ENCODE results near the gene PTTG1IP. TPM values are rescaled to one million over a fixed set of nuclear protein-coding genes. Genes with fewer than 3 reads are reported as not detected.

The PTTG1IP gene
- polyA plus RNA-seq, 1 donor (not counting 4 experiments of a cell fraction or from before 2014, with no cell fraction given): 132 TPM

GRCh38 chr21:44904141-44904923 lies 30.8 kb upstream of the PTTG1IP start:
- dilution Hi-C loops (cut with MboI; ENCODE audit: extremely low pct_ligation_motif_present, low sequenced_read_pairs): no loop called here
- H3K9me1 ChIP-seq (ENCODE audit: control insufficient read depth, extremely low read depth, insufficient read depth, low read length): no peaks in the 10 kb centered on the region
- H3K27me3 ChIP-seq (ENCODE audit: control insufficient read depth, extremely low read depth, insufficient read depth, low read length): peaks cover 44% of the 10 kb centered on the region
- no peak overlapping the region for H3K9ac ChIP-seq (ENCODE audit: control insufficient read depth, extremely low read depth, insufficient read depth, low read length)
- FAIRE-seq: no peak
- no peak overlapping the region for H3K4me2 ChIP-seq (ENCODE audit: control insufficient read depth, extremely low read depth, insufficient read depth, low read depth, low read length)
- TF ChIP-seq CTCF (optimal IDR thresholded peaks at IDR 0.05 in 1 of 3, IDR thresholded peaks at IDR 0.05 in 1 of 3, conservative IDR thresholded peaks at IDR 0.05 in 1 of 3; ENCODE audit: extremely low read depth in 1 of 3, insufficient read depth in 2 of 3, low read length in 3 of 3) (no peak), EZH2 (IDR thresholded peaks at IDR 0.05; ENCODE audit: low read length) (no peak)
- no peaks in the 10 kb centered on the region for H3K79me2 ChIP-seq (ENCODE audit: control insufficient read depth, insufficient read depth, low read length)
- no peaks in the 10 kb centered on the region for H3K36me3 ChIP-seq (ENCODE audit: control insufficient read depth in 2 of 2, extremely low read depth in 1 of 2, insufficient read depth in 2 of 2, low read length in 2 of 2)
- no peak overlapping the region for H2AFZ ChIP-seq (ENCODE audit: control insufficient read depth, low read length)
- H3K9me3 ChIP-seq (ENCODE audit: control insufficient read depth, low read depth, low read length): no peaks in the 10 kb centered on the region
- H3K4me3 ChIP-seq (ENCODE audit: control insufficient read depth in 2 of 3, extremely low read depth in 1 of 3, insufficient read depth in 2 of 3, low read depth in 1 of 3, low read length in 3 of 3): no peak overlapping the region
- DNase-seq (ENCODE audit: low read depth, low spot score): no peak
- H3K27ac ChIP-seq (ENCODE audit: control insufficient read depth, insufficient read depth, low read length): no peak overlapping the region
- H4K20me1 ChIP-seq (ENCODE audit: control insufficient read depth, extremely low read depth, insufficient read depth, low read length): no peaks in the 10 kb centered on the region
- H3K4me1 ChIP-seq (ENCODE audit: control insufficient read depth, extremely low read depth, insufficient read depth, low read length): no peaks in the 10 kb centered on the region

- Histone ChIP-seq H3K27ac (ENCODE audit: control insufficient read depth, insufficient read depth, low read length) (no peak overlapping the region), H2AFZ (ENCODE audit: control insufficient read depth, low read length) (no peak overlapping the region), H3K9ac (ENCODE audit: control insufficient read depth, extremely low read depth, insufficient read depth, low read length) (no peak overlapping the region), H3K9me3 (ENCODE audit: control insufficient read depth, low read depth, low read length) (no peaks in the 10 kb centered on the region), H3K4me3 (ENCODE audit: control insufficient read depth in 2 of 3, extremely low read depth in 1 of 3, insufficient read depth in 2 of 3, low read depth in 1 of 3, low read length in 3 of 3) (no peak overlapping the region), H3K27me3 (ENCODE audit: control insufficient read depth, extremely low read depth, insufficient read depth, low read length) (peaks cover 44% of the 10 kb centered on the region), H3K4me2 (ENCODE audit: control insufficient read depth, extremely low read depth, insufficient read depth, low read depth, low read length) (no peak overlapping the region), H3K4me1 (ENCODE audit: control insufficient read depth, extremely low read depth, insufficient read depth, low read length) (no peaks in the 10 kb centered on the region), H3K36me3 (ENCODE audit: control insufficient read depth in 2 of 2, extremely low read depth in 1 of 2, insufficient read depth in 2 of 2, low read length in 2 of 2) (no peaks in the 10 kb centered on the region), H3K9me1 (ENCODE audit: control insufficient read depth, extremely low read depth, insufficient read depth, low read length) (no peaks in the 10 kb centered on the region), H3K79me2 (ENCODE audit: control insufficient read depth, insufficient read depth, low read length) (no peaks in the 10 kb centered on the region), H4K20me1 (ENCODE audit: control insufficient read depth, extremely low read depth, insufficient read depth, low read length) (no peaks in the 10 kb centered on the region)
- FAIRE-seq: no peak
- no peak for TF ChIP-seq EZH2 (IDR thresholded peaks at IDR 0.05; ENCODE audit: low read length)
- TF ChIP-seq CTCF (optimal IDR thresholded peaks at IDR 0.05 in 1 of 3, IDR thresholded peaks at IDR 0.05 in 1 of 3, conservative IDR thresholded peaks at IDR 0.05 in 1 of 3; ENCODE audit: extremely low read depth in 1 of 3, insufficient read depth in 2 of 3, low read length in 3 of 3): no peak
- DNase-seq (ENCODE audit: low read depth, low spot score): no peak
- dilution Hi-C loops (cut with MboI; ENCODE audit: extremely low pct_ligation_motif_present, low sequenced_read_pairs): no loop called here
Observed at GRCh38 chr21:44903689-44904088, 30.2 kb upstream of the PTTG1IP start.
